HepG2 (cell line): ENCODE results near the gene SPHK1. TPM values are rescaled to one million over a fixed set of nuclear protein-coding genes. Genes with fewer than 3 reads are reported as not detected.

Experiments used
- ATF4 ChIP-seq, 2 experiments: fragments of 450-650 bp in 1 of 2; sonication (generic) in 1 of 2; formaldehyde crosslinking; IDR thresholded peaks; 2 replicates each; pipeline versions ENCODE4 v1.5.0 to v1.8.0; 2020 to 2022; ENCODE audit warnings: mild to moderate bottlenecking in 1 of 2, missing genetic modification reagents in 1 of 2
- BORCS8-MEF2B ChIP-seq: sonication (generic); formaldehyde crosslinking; IDR thresholded peaks from 2 replicates; pipeline ENCODE4 v1.8.0; 2022; ENCODE audit warnings: mild to moderate bottlenecking, missing genetic modification reagents
- CSRNP1 ChIP-seq: sonication (generic); formaldehyde crosslinking; IDR thresholded peaks from 2 replicates; pipeline ENCODE4 v1.8.1; 2023; ENCODE audit warnings: mild to moderate bottlenecking, missing genetic modification reagents
- DRAP1 ChIP-seq: IDR thresholded peaks from 2 replicates; pipeline ENCODE4 v1.6.1; 2016; ENCODE audit warnings: missing genetic modification reagents, missing compliant biosample characterization
- EED ChIP-seq: sonication (generic); formaldehyde crosslinking; IDR thresholded peaks from 2 replicates; pipeline ENCODE4 v1.5.0; 2020; ENCODE audit warnings: mild to moderate bottlenecking, missing genetic modification reagents
- FOXA3 ChIP-seq: IDR thresholded peaks from 2 replicates; pipeline ENCODE4 v1.6.1; 2016; ENCODE audit warnings: missing genetic modification reagents, missing compliant biosample characterization
- GPBP1L1 ChIP-seq: sonication (generic); formaldehyde crosslinking; IDR thresholded peaks from 2 replicates; pipeline ENCODE4 v1.5.0; 2020; ENCODE audit warnings: mild to moderate bottlenecking, missing genetic modification reagents
- HCFC1 ChIP-seq: fragments of 150-350 bp; IDR thresholded peaks from 2 replicates; pipeline ENCODE4 v1.6.1; 2014; ENCODE audit warnings: low read depth, low read length
- HMG20A ChIP-seq: IDR thresholded peaks from 2 replicates; pipeline ENCODE4 v1.6.1; 2016; ENCODE audit warnings: borderline replicate concordance
- ISL2 ChIP-seq: sonication (generic); formaldehyde crosslinking; IDR thresholded peaks from 2 replicates; pipeline ENCODE4 v1.5.0; 2020; ENCODE audit warnings: missing genetic modification reagents
- MIER2 ChIP-seq: IDR thresholded peaks from 2 replicates; pipeline ENCODE4 v1.6.1; 2016; ENCODE audit warnings: missing biosample characterization, missing genetic modification reagents
- MIER3 ChIP-seq: IDR thresholded peaks from 2 replicates; pipeline ENCODE4 v1.6.1; 2016; ENCODE audit warnings: missing compliant biosample characterization, borderline replicate concordance
- MTF1 ChIP-seq: sonication (generic); formaldehyde crosslinking; IDR thresholded peaks from 2 replicates; pipeline ENCODE4 v1.5.0; 2020; ENCODE audit warnings: missing genetic modification reagents
- PRPF4 ChIP-seq: fragments of 200-400 bp; formaldehyde crosslinking; IDR thresholded peaks from 2 replicates; pipeline ENCODE4 v1.6.1; 2016; ENCODE audit warnings: low read length, low read depth; ENCODE audit not compliant: poor library complexity, severe bottlenecking
- SMYD3 ChIP-seq: sonication (generic); formaldehyde crosslinking; IDR thresholded peaks from 2 replicates; pipeline ENCODE4 v1.8.1; 2023; ENCODE audit warnings: mild to moderate bottlenecking, missing genetic modification reagents
- THAP11 ChIP-seq: IDR thresholded peaks from 2 replicates; pipeline ENCODE4 v1.6.1; 2016; ENCODE audit warnings: missing biosample characterization, missing genetic modification reagents
- ZNF292 ChIP-seq: sonication (generic); formaldehyde crosslinking; IDR thresholded peaks from 2 replicates; pipeline ENCODE4 v1.8.1; 2022; ENCODE audit warnings: mild to moderate bottlenecking, low read depth, missing genetic modification reagents, borderline replicate concordance
- ZNF350 ChIP-seq: sonication (generic); formaldehyde crosslinking; IDR thresholded peaks from 2 replicates; pipeline ENCODE4 v1.4.0; 2020; ENCODE audit warnings: mild to moderate bottlenecking, low read depth, missing genetic modification reagents, borderline replicate concordance
- ZNF704 ChIP-seq: sonication (generic); formaldehyde crosslinking; IDR thresholded peaks from 2 replicates; pipeline ENCODE4 v1.8.1; 2023; ENCODE audit warnings: mild to moderate bottlenecking, inconsistent platforms, moderate library complexity, missing genetic modification reagents, borderline replicate concordance
- ZNF770 ChIP-seq: sonication (generic); formaldehyde crosslinking; IDR thresholded peaks from 2 replicates; pipeline ENCODE4 v1.5.0; 2020; ENCODE audit warnings: mild to moderate bottlenecking, missing genetic modification reagents
- ZNF788 ChIP-seq: sonication (generic); formaldehyde crosslinking; IDR thresholded peaks from 2 replicates; pipeline ENCODE4 v1.5.0; 2020; ENCODE audit warnings: mild to moderate bottlenecking, missing genetic modification reagents, borderline replicate concordance
- ZSCAN20 ChIP-seq: sonication (generic); formaldehyde crosslinking; IDR thresholded peaks from 2 replicates; pipeline ENCODE4 v1.4.0; 2020; ENCODE audit warnings: missing genetic modification reagents, mild to moderate bottlenecking, borderline replicate concordance
- polyA plus RNA-seq, 8 experiments: library from polyadenylated mRNA; depleted of rRNA in 3 of 8; stranded (reverse) in 7 of 8; unstranded in 1 of 8; fragments of >200 nt; fragmentation: Illumina TruSeq in 4 of 8; extraction: Trizol in 4 of 8; gene quantifications; 2 replicates each; pipeline versions ENCODE4 v1.2.1 to v1.2.3, GENCODE V29; 2011 to 2016; ENCODE audit warnings: low read depth in 4 of 8, missing spikeins in 1 of 8, mixed read lengths in 1 of 8; ENCODE audit not compliant: insufficient read depth in 1 of 8
- total RNA-seq, 5 experiments: library from RNA; depleted of rRNA; stranded (reverse); fragments of >200 nt; fragmentation: Illumina TruSeq; extraction: Trizol; gene quantifications; 2 replicates each; pipeline ENCODE4 v1.2.3, GENCODE V29; 2016; ENCODE audit warnings: low read depth in 1 of 5

The SPHK1 gene
- total and polyA plus RNA-seq, 2 of the 13 experiments (the other 11 are each of a cell fraction or from before 2014, with no cell fraction given): 129 to 160 TPM

- TF ChIP-seq GPBP1L1 (CRISPR knock-in tag): no peak
- no peak for TF ChIP-seq CSRNP1 (CRISPR knock-in tag)
- TF ChIP-seq ZSCAN20: no peak
- TF ChIP-seq SMYD3 (CRISPR knock-in tag): no peak
- no peak for TF ChIP-seq BORCS8-MEF2B
- peak; percentile 47; the same call in 1 of the 2 replicates for TF ChIP-seq ZNF292 (CRISPR knock-in tag)
- TF ChIP-seq FOXA3 (CRISPR knock-in tag): peak; percentile 52; the same call in 1 of the 2 replicates
- TF ChIP-seq ZNF770 (CRISPR knock-in tag): 0 out of 2 replicates have a peak, but pooled peaks have one; percentile 24
- TF ChIP-seq EED (CRISPR knock-in tag): 0 out of 2 replicates have a peak, but pooled peaks have one; percentile 13
- TF ChIP-seq THAP11 (CRISPR knock-in tag): peak; percentile 23; the same call in 1 of the 2 replicates
- no peak for TF ChIP-seq ZNF788 (CRISPR knock-in tag)
- no peak for TF ChIP-seq MIER2 (CRISPR knock-in tag)
- peak; percentile 74 for TF ChIP-seq PRPF4
- peak; percentile 16; the same call in 1 of the 2 replicates for TF ChIP-seq HMG20A (CRISPR knock-in tag)
- TF ChIP-seq MTF1: no peak
- peak; percentile 49 to 99; a peak in 3 of 4 replicates for TF ChIP-seq ATF4 (CRISPR knock-in tag; IDR thresholded peaks at IDR 0.05)
- TF ChIP-seq DRAP1 (CRISPR knock-in tag): no peak
- TF ChIP-seq HCFC1: no peak
- no peak for TF ChIP-seq MIER3
- TF ChIP-seq ISL2 (CRISPR knock-in tag): 0 out of 2 replicates have a peak, but pooled peaks have one; percentile 39
- TF ChIP-seq ZNF350 (CRISPR knock-in tag): peak; percentile 70; the same call in 1 of the 2 replicates
- no peak for TF ChIP-seq ZNF704 (CRISPR knock-in tag)
Measured at GRCh38 chr17:76345377-76345974, 38.9 kb upstream of the SPHK1 start (continued).
